IMR-90 (cell line): ENCODE measurements around the gene ZFX. TPM values are rescaled to one million over a fixed set of nuclear protein-coding genes. Genes with fewer than 3 reads are reported as not detected.
A peak's percentile ranks its signal among the peaks of the same experiment; 100 is the strongest.

Source experiments
- ATAC-seq: fragments of 200-7000 bp; cut with Tn5 transposase; 2 replicates; pipeline ENCODE4 v1.9.1; 2020; ENCODE audit warnings: low read depth, mild to moderate bottlenecking, moderate library complexity
- BruUV-seq: library from RNA; stranded (reverse); fragments of 400-500 nt; replicated peaks from 2 replicates; lab custom pipeline; 2021; lab: Mats Ljungman, UMichigan
- CTCF ChIA-PET: fragments of 300-600 bp; formaldehyde crosslinking; extraction: SDS; loops from one replicate; lab custom pipeline; 2021; ENCODE audit warnings: antibody characterized with exemption; lab: Yijun Ruan, JAX
- POLR2A ChIA-PET: fragments of 300-600 bp; sonication (Branson Sonifier 250); formaldehyde crosslinking; loops from one replicate; lab custom pipeline; 2022; ENCODE audit warnings: antibody characterized with exemption; ENCODE audit not compliant: unreplicated experiment; lab: Charles Lee
- DNase-seq: peaks from one replicate; pipeline ENCODE4 v3.0.0; 2013
- H2AFZ ChIP-seq: replicated peaks from 2 replicates; pipeline ENCODE3; 2013; ENCODE audit warnings: low read length, mild to moderate bottlenecking; ENCODE audit not compliant: poor library complexity
- H2AK5ac ChIP-seq: 2 replicates; pipeline ENCODE4 v1.6.1; 2013; ENCODE audit warnings: low read depth, low read length, inconsistent platforms
- H2AK9ac ChIP-seq: replicated peaks from 2 replicates; pipeline ENCODE3; 2013; ENCODE audit warnings: mild to moderate bottlenecking, low read depth, low read length, moderate library complexity; ENCODE audit not compliant: poor library complexity
- H2BK120ac ChIP-seq: 2 replicates; pipeline ENCODE4 v1.6.1; 2013; ENCODE audit warnings: low read depth, low read length, inconsistent platforms
- H2BK15ac ChIP-seq: 3 replicates; pipeline ENCODE4 v1.6.1; 2013; ENCODE audit warnings: low read depth, low read length, inconsistent platforms
- H2BK20ac ChIP-seq: 2 replicates; pipeline ENCODE4 v1.6.1; 2013; ENCODE audit warnings: low read depth, mild to moderate bottlenecking, inconsistent platforms, low read length, moderate library complexity
- H2BK5ac ChIP-seq: 2 replicates; pipeline ENCODE4 v1.6.1; 2013; ENCODE audit warnings: mild to moderate bottlenecking, low read depth, low read length, inconsistent platforms; ENCODE audit not compliant: poor library complexity, severe bottlenecking
- H3K14ac ChIP-seq: replicated peaks from 2 replicates; pipeline ENCODE4 v1.6.1; 2013; ENCODE audit warnings: low read depth, low read length, inconsistent platforms
- H3K18ac ChIP-seq: 2 replicates; pipeline ENCODE4 v1.6.1; 2013; ENCODE audit warnings: low read depth, low read length, control low read depth
- H3K23ac ChIP-seq: 2 replicates; pipeline ENCODE4 v1.6.1; 2013; ENCODE audit warnings: low read depth, low read length, inconsistent platforms
- H3K27ac ChIP-seq: 2 replicates; pipeline ENCODE4 v1.5.1; 2013; ENCODE audit warnings: mild to moderate bottlenecking, control low read depth, low read length; ENCODE audit not compliant: insufficient read depth
- H3K27me3 ChIP-seq: 2 replicates; pipeline ENCODE4 v1.6.1; 2013; ENCODE audit warnings: low read length; ENCODE audit not compliant: control insufficient read depth, insufficient read depth
- H3K36me3 ChIP-seq: 2 replicates; pipeline ENCODE4 v1.6.1; 2013; ENCODE audit warnings: low read length, mixed read lengths; ENCODE audit not compliant: control insufficient read depth, insufficient read depth
- H3K4ac ChIP-seq: 2 replicates; pipeline ENCODE4 v1.6.1; 2013; ENCODE audit warnings: low read depth, low read length, inconsistent platforms
- H3K4me1 ChIP-seq: 2 replicates; pipeline ENCODE4 v1.6.1; 2013; ENCODE audit warnings: low read length, mixed read lengths; ENCODE audit not compliant: control insufficient read depth, insufficient read depth
- H3K4me2 ChIP-seq: 2 replicates; pipeline ENCODE4 v1.6.1; 2013; ENCODE audit warnings: low read depth, mild to moderate bottlenecking, control low read depth, low read length, moderate library complexity
- H3K4me3 ChIP-seq: 2 replicates; pipeline ENCODE4 v1.5.1; 2013; ENCODE audit warnings: low read depth, mild to moderate bottlenecking, control low read depth, low read length, moderate library complexity; ENCODE audit not compliant: insufficient read depth
- H3K56ac ChIP-seq: 2 replicates; pipeline ENCODE4 v1.6.1; 2013; ENCODE audit warnings: low read length, inconsistent platforms; ENCODE audit not compliant: insufficient read depth; ENCODE audit errors: extremely low read depth
- H3K79me1 ChIP-seq, 2 experiments: 2 replicates each; pipeline ENCODE4 v1.6.1; 2013; ENCODE audit warnings: low read length in 2 of 2, inconsistent platforms in 1 of 2, low read depth in 1 of 2
- H3K9ac ChIP-seq: 2 replicates; pipeline ENCODE4 v1.6.1; 2013; ENCODE audit warnings: low read depth, low read length, control low read depth
- H3K9me1 ChIP-seq: 2 replicates; pipeline ENCODE4 v1.6.1; 2013; ENCODE audit warnings: low read length, inconsistent platforms; ENCODE audit not compliant: insufficient read depth
- H3K9me3 ChIP-seq: 2 replicates; pipeline ENCODE4 v1.6.1; 2013; ENCODE audit warnings: low read length; ENCODE audit not compliant: control insufficient read depth, insufficient read depth
- H4K20me1 ChIP-seq: 2 replicates; pipeline ENCODE4 v1.6.1; 2013; ENCODE audit warnings: low read length, inconsistent platforms; ENCODE audit not compliant: insufficient read depth
- H4K5ac ChIP-seq: 2 replicates; pipeline ENCODE4 v1.6.1; 2013; ENCODE audit warnings: mild to moderate bottlenecking, low read depth, low read length, control low read depth
- H4K8ac ChIP-seq, 2 experiments: 2 replicates each; pipeline ENCODE4 v1.6.1; 2013; ENCODE audit warnings: low read depth in 2 of 2, low read length in 2 of 2, control low read depth in 1 of 2, inconsistent platforms in 1 of 2
- H4K91ac ChIP-seq: 2 replicates; pipeline ENCODE4 v1.6.1; 2013; ENCODE audit warnings: low read depth, low read length, inconsistent platforms; ENCODE audit not compliant: insufficient read depth
- BHLHE40 ChIP-seq: fragments of 150-350 bp; IDR thresholded peaks from 2 replicates; pipeline ENCODE4 v1.6.1; 2016; ENCODE audit warnings: mild to moderate bottlenecking, low read depth, low read length
- CEBPB ChIP-seq: IDR thresholded peaks from 2 replicates; pipeline ENCODE4 v1.6.1; 2012; ENCODE audit warnings: low read depth, low read length, improper control_type of control experiment
- CHD1 ChIP-seq: IDR thresholded peaks from 2 replicates; pipeline ENCODE4 v1.6.1; 2012; ENCODE audit warnings: low read depth, low read length, improper control_type of control experiment
- ELK1 ChIP-seq: fragments of 150-350 bp; IDR thresholded peaks from 2 replicates; pipeline ENCODE4 v1.6.1; 2016; ENCODE audit warnings: low read depth, mild to moderate bottlenecking, low read length, moderate library complexity, borderline replicate concordance
- FOS ChIP-seq: fragments of 150-350 bp; IDR thresholded peaks from 2 replicates; pipeline ENCODE4 v1.6.1; 2016; ENCODE audit warnings: low read depth, low read length
- MAFK ChIP-seq: IDR thresholded peaks from 2 replicates; pipeline ENCODE4 v1.6.1; 2012; ENCODE audit warnings: low read depth, low read length, improper control_type of control experiment
- MAZ ChIP-seq: IDR thresholded peaks from 2 replicates; pipeline ENCODE4 v1.6.1; 2012; ENCODE audit warnings: low read depth, mild to moderate bottlenecking, low read length, improper control_type of control experiment, moderate library complexity, borderline replicate concordance
- MXI1 ChIP-seq: IDR thresholded peaks from 2 replicates; pipeline ENCODE4 v1.6.1; 2012; ENCODE audit warnings: low read depth, mild to moderate bottlenecking, low read length, moderate library complexity, borderline replicate concordance
- NFE2L2 ChIP-seq: fragments of 150-350 bp; IDR thresholded peaks from 2 replicates; pipeline ENCODE4 v1.6.1; 2016; ENCODE audit warnings: low read depth, mild to moderate bottlenecking, low read length
- POLR2A ChIP-seq: IDR thresholded peaks from 2 replicates; pipeline ENCODE4 v1.6.1; 2012; ENCODE audit warnings: mild to moderate bottlenecking, low read depth, low read length
- RAD21 ChIP-seq: IDR thresholded peaks from 2 replicates; pipeline ENCODE4 v1.6.1; 2012; ENCODE audit warnings: low read length, improper control_type of control experiment
- RCOR1 ChIP-seq: IDR thresholded peaks from 2 replicates; pipeline ENCODE4 v1.6.1; 2012; ENCODE audit warnings: mild to moderate bottlenecking, low read length, improper control_type of control experiment; ENCODE audit not compliant: insufficient replicate concordance
- RFX5 ChIP-seq: IDR thresholded peaks from 2 replicates; pipeline ENCODE4 v1.8.0; 2012; ENCODE audit warnings: low read depth, mild to moderate bottlenecking, low read length, moderate library complexity
- SMC3 ChIP-seq: fragments of 150-350 bp; IDR thresholded peaks from 2 replicates; pipeline ENCODE4 v1.6.1; 2016; ENCODE audit warnings: low read depth, mild to moderate bottlenecking, antibody characterized with exemption, low read length, moderate library complexity
- whole genome bisulfite sequencing, 2 experiments: methylation state at CpG; one replicate each; pipeline versions ENCODE4 v1.1.5 to v1.1.7; 2013; ENCODE audit warnings: missing lambda C conversion rate in 2 of 2; ENCODE audit not compliant: insufficient read length in 1 of 2; ENCODE audit errors: extremely low coverage in 2 of 2; 5-methylcytosine and 5-hydroxymethylcytosine counted together
- dilution Hi-C: fragments of 300-500 bp; cut with HindIII; formaldehyde crosslinking; loops from one replicate; pipeline ENCODE4 v1.14.3; 2018; ENCODE audit warnings: low sequenced_read_pairs; ENCODE audit not compliant: unreplicated experiment
- in situ Hi-C: fragments of 300-500 bp; cut with MboI; formaldehyde crosslinking; loops from 3 replicates; pipeline ENCODE4 v1.14.3; 2019; ENCODE audit warnings: low sequenced_read_pairs, inconsistent platforms, mixed read lengths
- intact Hi-C: fragments of 100-400 bp; cut with micrococcal nuclease; formaldehyde crosslinking; loops from 2 replicates; pipeline ENCODE4 v1.10.0; 2022
- polyA plus RNA-seq, 3 experiments: library from polyadenylated mRNA; depleted of rRNA; stranded (reverse); fragments of >200 nt; gene quantifications; 2 replicates each; pipeline ENCODE4 v1.2.3, GENCODE V29; 2012; ENCODE audit warnings: low replicate concordance in 1 of 3
- total RNA-seq: library from RNA; depleted of rRNA; stranded (reverse); fragments of >200 nt; gene quantifications from 2 replicates; pipeline ENCODE4 v1.2.3, GENCODE V29; 2012
- TF ChIP-seq, protein P1 (sequence below): fragments of 150-350 bp; IDR thresholded peaks from 2 replicates; pipeline ENCODE4 v1.6.1; 2017; ENCODE audit warnings: mild to moderate bottlenecking, antibody characterized with exemption, low read length, low read depth
- TF ChIP-seq, protein P2 (sequence below): conservative IDR thresholded peaks from 2 replicates; pipeline ENCODE4 v1.5.1; 2012; ENCODE audit warnings: mild to moderate bottlenecking, low read depth, low read length, improper control_type of control experiment

The ZFX gene
- total and polyA plus RNA-seq, 2 of the 4 experiments (the other 2 are of a cell fraction): 16.0 to 99.3 TPM

- no peak overlapping the region for H4K8ac ChIP-seq
- peak overlapping the region; percentile 34 for H2BK5ac ChIP-seq
- H3K4ac ChIP-seq: no peak overlapping the region
- H3K79me1 ChIP-seq: peaks cover 34 to 58% of the 10 kb centered on the region in 2 experiments
- no peak overlapping the region for H3K18ac ChIP-seq
- H3K4me2 ChIP-seq: no peak overlapping the region
- WGBS, 2 experiments: no CpG with 5 or more reads among the region's 2 CpGs
- H2BK120ac ChIP-seq: no peak overlapping the region
- H2BK15ac ChIP-seq: no peak overlapping the region
- intact Hi-C loops: no loop called here
- H4K20me1 ChIP-seq: peaks cover 31% of the 10 kb centered on the region; the same call in 1 of the 2 replicates
- H2AK9ac ChIP-seq: no peak overlapping the region
- no peaks in the 10 kb centered on the region for H3K9me3 ChIP-seq
- H3K36me3 ChIP-seq: peaks cover 38% of the 10 kb centered on the region
- H3K56ac ChIP-seq: no peak overlapping the region
- H3K4me3 ChIP-seq: no peak overlapping the region
- no peak overlapping the region for H2AK5ac ChIP-seq
- ChIA-PET CTCF (no interaction called here), POLR2A (no interaction called here)
- no peak overlapping the region; the same call in 1 of the 2 replicates for H3K27ac ChIP-seq
- dilution Hi-C loops: no loop called here
- H2AFZ ChIP-seq: no peak overlapping the region
- no TSS peak for BruUV-seq
- in situ Hi-C loops: no loop called here
- no peak overlapping the region for H2BK20ac ChIP-seq
- no peaks in the 10 kb centered on the region for H3K27me3 ChIP-seq
- no peak overlapping the region for H3K9ac ChIP-seq
- no peak overlapping the region for H4K91ac ChIP-seq
- TF ChIP-seq RFX5 (no peak), RAD21 (no peak), CHD1 (no peak), NFE2L2 (no peak), MAFK (no peak), SMC3 (no peak), CEBPB (no peak), ELK1 (no peak), BHLHE40 (no peak), FOS (no peak), MXI1 (no peak), RCOR1 (no peak), MAZ (no peak), POLR2A (no peak)
- TF ChIP-seq, protein P1, sequence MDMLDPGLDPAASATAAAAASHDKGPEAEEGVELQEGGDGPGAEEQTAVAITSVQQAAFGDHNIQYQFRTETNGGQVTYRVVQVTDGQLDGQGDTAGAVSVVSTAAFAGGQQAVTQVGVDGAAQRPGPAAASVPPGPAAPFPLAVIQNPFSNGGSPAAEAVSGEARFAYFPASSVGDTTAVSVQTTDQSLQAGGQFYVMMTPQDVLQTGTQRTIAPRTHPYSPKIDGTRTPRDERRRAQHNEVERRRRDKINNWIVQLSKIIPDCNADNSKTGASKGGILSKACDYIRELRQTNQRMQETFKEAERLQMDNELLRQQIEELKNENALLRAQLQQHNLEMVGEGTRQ: no peak
- TF ChIP-seq, protein P2, sequence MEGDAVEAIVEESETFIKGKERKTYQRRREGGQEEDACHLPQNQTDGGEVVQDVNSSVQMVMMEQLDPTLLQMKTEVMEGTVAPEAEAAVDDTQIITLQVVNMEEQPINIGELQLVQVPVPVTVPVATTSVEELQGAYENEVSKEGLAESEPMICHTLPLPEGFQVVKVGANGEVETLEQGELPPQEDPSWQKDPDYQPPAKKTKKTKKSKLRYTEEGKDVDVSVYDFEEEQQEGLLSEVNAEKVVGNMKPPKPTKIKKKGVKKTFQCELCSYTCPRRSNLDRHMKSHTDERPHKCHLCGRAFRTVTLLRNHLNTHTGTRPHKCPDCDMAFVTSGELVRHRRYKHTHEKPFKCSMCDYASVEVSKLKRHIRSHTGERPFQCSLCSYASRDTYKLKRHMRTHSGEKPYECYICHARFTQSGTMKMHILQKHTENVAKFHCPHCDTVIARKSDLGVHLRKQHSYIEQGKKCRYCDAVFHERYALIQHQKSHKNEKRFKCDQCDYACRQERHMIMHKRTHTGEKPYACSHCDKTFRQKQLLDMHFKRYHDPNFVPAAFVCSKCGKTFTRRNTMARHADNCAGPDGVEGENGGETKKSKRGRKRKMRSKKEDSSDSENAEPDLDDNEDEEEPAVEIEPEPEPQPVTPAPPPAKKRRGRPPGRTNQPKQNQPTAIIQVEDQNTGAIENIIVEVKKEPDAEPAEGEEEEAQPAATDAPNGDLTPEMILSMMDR: no peak
- H3K23ac ChIP-seq: no peak overlapping the region
- H3K9me1 ChIP-seq: peaks cover 16% of the 10 kb centered on the region
- peaks cover 2% of the 10 kb centered on the region; the same call in 1 of the 2 replicates for H3K4me1 ChIP-seq
- peak; percentile 68 for DNase-seq
- peak; percentile 46 for ATAC-seq
- H3K14ac ChIP-seq: no peak overlapping the region
- no peak overlapping the region for H4K5ac ChIP-seq
Measured at GRCh38 chrX:24207826-24208225, 58.3 kb downstream of the ZFX start.
